ENCODE measurements around the gene ARHGEF12.

Gene ARHGEF12

GRCh38 chr11:120335908-120336640 is at the start of gene ARHGEF12:
Gene ARHGEF12, plus strand, starts transcription at chr11:120336413. Its CDS starts 831 bp downstream, at chr11:120337244.
- DNase-seq, result peak; percentile 87 to 98 (median 91)

GRCh38 chr11:120288021-120288420 is 48.2 kb upstream of the ARHGEF12 start:
- intact Hi-C loops (cut with DNase I), result no loop called here
- no peak for DNase-seq

More at GRCh38 chr11:120335908-120336640, at the start of gene ARHGEF12:
- intact Hi-C loops (cut with DNase I), result loop anchor here (2.0 to 5.0 kb wide), 2 partner anchors 56 to 175 kb away; partner anchors contain the start of gene GRIK4

- intact Hi-C loops (cut with DNase I), result no loop called here
- no peak for DNase-seq
Observed at GRCh38 chr11:120289426-120289825, 46.8 kb upstream of the ARHGEF12 start.

GRCh38 chr11:120290956-120291355 is 45.3 kb upstream of the ARHGEF12 start:
- intact Hi-C loops (cut with DNase I), result no loop called here

GRCh38 chr11:120293038-120293800 is 43.0 kb upstream of the ARHGEF12 start:
- DNase-seq, result no peak
- intact Hi-C loops (cut with DNase I), result no loop called here

More at GRCh38 chr11:120290956-120291355, 45.3 kb upstream of the ARHGEF12 start:
- no peak for DNase-seq

- DNase-seq, result no peak
- intact Hi-C loops (cut with DNase I), result no loop called here
Observed at GRCh38 chr11:120294096-120294495, 42.1 kb upstream of the ARHGEF12 start.

GRCh38 chr11:120295099-120295498 is 41.1 kb upstream of the ARHGEF12 start:
- no peak for DNase-seq
- intact Hi-C loops (cut with DNase I), result no loop called here

- intact Hi-C loops (cut with DNase I), result no loop called here
- DNase-seq, result no peak
Observed at GRCh38 chr11:120296554-120296953, 39.7 kb upstream of the ARHGEF12 start.

- DNase-seq, result no peak
- intact Hi-C loops (cut with DNase I), result no loop called here
Observed at GRCh38 chr11:120298461-120298860, 37.8 kb upstream of the ARHGEF12 start.

- intact Hi-C loops (cut with DNase I), result loop anchor here (5.0 kb wide), 1 partner anchor 65 kb away; no protein-coding TSS in a partner anchor
Observed at GRCh38 chr11:120302001-120302805, 34.0 kb upstream of the ARHGEF12 start.

GRCh38 chr11:120303004-120303637 is 33.1 kb upstream of the ARHGEF12 start:
- intact Hi-C loops (cut with DNase I), result loop anchor here (5.0 kb wide), 1 partner anchor 66 kb away; no protein-coding TSS in a partner anchor
- peak in 5 of 10 donors; percentile 30 to 64 (median 58) for DNase-seq

More at GRCh38 chr11:120302001-120302805, 34.0 kb upstream of the ARHGEF12 start:
- no peak for DNase-seq

- DNase-seq, result no peak
- intact Hi-C loops (cut with DNase I), result loop anchor here (5.0 kb wide), 1 partner anchor 67 kb away; no protein-coding TSS in a partner anchor
Observed at GRCh38 chr11:120304526-120304925, 31.7 kb upstream of the ARHGEF12 start.

GRCh38 chr11:120305286-120305685 is 30.9 kb upstream of the ARHGEF12 start:
- intact Hi-C loops (cut with DNase I), result no loop called here
- no peak for DNase-seq

GRCh38 chr11:120306519-120307242 is 29.5 kb upstream of the ARHGEF12 start:
- intact Hi-C loops (cut with DNase I), result no loop called here
- DNase-seq, result peak in 1 of 10 donors; percentile 35

- intact Hi-C loops (cut with DNase I), result no loop called here
- DNase-seq, result no peak
Observed at GRCh38 chr11:120307476-120307875, 28.7 kb upstream of the ARHGEF12 start.

GRCh38 chr11:120308081-120308480 is 28.1 kb upstream of the ARHGEF12 start:
- DNase-seq, result peak in 5 of 10 donors; percentile 22 to 90 (median 83)
- intact Hi-C loops (cut with DNase I), result no loop called here

GRCh38 chr11:120310870-120311269 is 25.3 kb upstream of the ARHGEF12 start:
- no peak for DNase-seq
- intact Hi-C loops (cut with DNase I), result no loop called here

- no peak for DNase-seq
- intact Hi-C loops (cut with DNase I), result no loop called here
Observed at GRCh38 chr11:120314861-120315260, 21.4 kb upstream of the ARHGEF12 start.

Data from posterior cingulate gyrus (tissue), 11 donors.